ENCODE measurements around the gene PLXNC1. TPM values are rescaled to one million over a fixed set of nuclear protein-coding genes. Genes with fewer than 3 reads are reported as not detected.

Gene PLXNC1
- total and polyA plus RNA-seq, 9 of the 15 experiments (the other 6 are each of a cell fraction or from before 2014, with no cell fraction given), result 0.08 to 0.87 (median 0.28) TPM

DNA sequence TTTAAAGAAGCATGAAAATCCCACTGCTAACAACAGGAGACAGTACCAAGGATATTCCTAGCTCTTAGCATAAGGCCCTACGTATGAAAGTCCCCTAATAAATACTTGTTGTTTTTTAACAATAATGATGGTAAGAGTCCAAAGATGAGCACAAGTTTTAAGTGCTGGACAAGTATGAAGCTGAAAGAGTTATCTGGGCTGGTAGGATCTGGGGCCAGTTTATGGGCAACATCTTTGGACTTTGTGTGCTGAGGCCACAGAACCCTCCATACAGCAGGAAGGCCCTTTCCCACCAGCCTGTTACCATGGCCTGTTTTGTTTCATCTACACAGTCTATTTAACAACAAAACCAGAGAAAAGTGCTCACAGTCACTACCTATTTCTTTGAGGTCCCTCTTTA lies 12.5 kb upstream of the PLXNC1 start (continued):
- TF ChIP-seq, protein P1, sequence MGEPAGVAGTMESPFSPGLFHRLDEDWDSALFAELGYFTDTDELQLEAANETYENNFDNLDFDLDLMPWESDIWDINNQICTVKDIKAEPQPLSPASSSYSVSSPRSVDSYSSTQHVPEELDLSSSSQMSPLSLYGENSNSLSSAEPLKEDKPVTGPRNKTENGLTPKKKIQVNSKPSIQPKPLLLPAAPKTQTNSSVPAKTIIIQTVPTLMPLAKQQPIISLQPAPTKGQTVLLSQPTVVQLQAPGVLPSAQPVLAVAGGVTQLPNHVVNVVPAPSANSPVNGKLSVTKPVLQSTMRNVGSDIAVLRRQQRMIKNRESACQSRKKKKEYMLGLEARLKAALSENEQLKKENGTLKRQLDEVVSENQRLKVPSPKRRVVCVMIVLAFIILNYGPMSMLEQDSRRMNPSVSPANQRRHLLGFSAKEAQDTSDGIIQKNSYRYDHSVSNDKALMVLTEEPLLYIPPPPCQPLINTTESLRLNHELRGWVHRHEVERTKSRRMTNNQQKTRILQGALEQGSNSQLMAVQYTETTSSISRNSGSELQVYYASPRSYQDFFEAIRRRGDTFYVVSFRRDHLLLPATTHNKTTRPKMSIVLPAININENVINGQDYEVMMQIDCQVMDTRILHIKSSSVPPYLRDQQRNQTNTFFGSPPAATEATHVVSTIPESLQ (CRISPR knock-in tag; IDR thresholded peaks at IDR 0.05), result no peak
- TF ChIP-seq ZNF324 (CRISPR knock-in tag; IDR thresholded peaks at IDR 0.05), result no peak
- TF ChIP-seq, protein P2, sequence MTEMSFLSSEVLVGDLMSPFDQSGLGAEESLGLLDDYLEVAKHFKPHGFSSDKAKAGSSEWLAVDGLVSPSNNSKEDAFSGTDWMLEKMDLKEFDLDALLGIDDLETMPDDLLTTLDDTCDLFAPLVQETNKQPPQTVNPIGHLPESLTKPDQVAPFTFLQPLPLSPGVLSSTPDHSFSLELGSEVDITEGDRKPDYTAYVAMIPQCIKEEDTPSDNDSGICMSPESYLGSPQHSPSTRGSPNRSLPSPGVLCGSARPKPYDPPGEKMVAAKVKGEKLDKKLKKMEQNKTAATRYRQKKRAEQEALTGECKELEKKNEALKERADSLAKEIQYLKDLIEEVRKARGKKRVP (CRISPR knock-in tag; IDR thresholded peaks at IDR 0.05), result no peak
- TF ChIP-seq EP400 (IDR thresholded peaks at IDR 0.05), result no peak

DNA sequence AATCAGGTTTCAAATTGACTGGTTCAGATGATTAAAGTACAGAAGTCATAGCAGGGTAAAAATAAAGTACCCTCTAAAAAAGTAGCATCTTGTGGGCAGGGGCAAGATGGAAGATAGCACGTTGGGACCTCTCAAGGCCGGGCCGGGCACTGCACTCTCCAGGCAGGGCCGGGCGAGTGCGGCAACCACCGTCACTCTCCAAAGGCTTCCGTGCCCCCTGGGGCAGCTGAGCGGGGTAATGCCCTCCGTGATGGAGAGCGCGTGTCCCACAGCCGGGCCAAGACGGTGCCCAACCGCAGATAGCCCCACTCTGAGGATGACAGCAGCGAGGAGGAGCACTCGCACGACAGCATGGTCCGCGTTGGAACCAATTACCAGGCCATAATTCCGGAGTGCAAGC lies 8.6 kb upstream of the PLXNC1 start:
- Histone ChIP-seq H3K9ac (ENCODE audit: insufficient read depth in 1 of 2, low read depth in 2 of 2, low read length in 2 of 2) (no peak overlapping the region), H3K27me3 (ENCODE audit: control insufficient read depth in 2 of 2, insufficient read depth in 2 of 2, low read length in 2 of 2) (peaks cover 16 to 49% of the 10 kb centered on the region in 2 experiments; a peak in 4 of 5 replicates), H3K36me3 (ENCODE audit: control insufficient read depth, insufficient read depth, low read length) (no peaks in the 10 kb centered on the region), H3K4me2 (ENCODE audit: insufficient read depth, low read length) (no peak overlapping the region), H3K9me3 (replicated peaks; ENCODE audit: control insufficient read depth, insufficient read depth, low read depth, low read length) (no peaks in the 10 kb centered on the region), H3K9me1 (ENCODE audit: control insufficient read depth, insufficient read depth, low read length) (no peaks in the 10 kb centered on the region), H4K20me1 (replicated peaks; ENCODE audit: control insufficient read depth, insufficient read depth, low read length) (no peaks in the 10 kb centered on the region), H3K27ac (ENCODE audit: extremely low read depth, low read depth, low read length) (no peak overlapping the region), H3K79me2 (ENCODE audit: control insufficient read depth, insufficient read depth, low read length) (no peaks in the 10 kb centered on the region), H3K4me3 (no peak overlapping the region), H2AFZ (ENCODE audit: low read depth, low read length) (no peak overlapping the region), H3K4me1 (replicated peaks in 1 of 2; ENCODE audit: control insufficient read depth in 2 of 2, insufficient read depth in 2 of 2, low read length in 2 of 2) (peaks cover 3 to 10% of the 10 kb centered on the region in 2 experiments; a peak in 3 of 5 replicates)
- ChIA-PET CTCF (ENCODE audit: low intra/inter-chr PET ratio) (interaction anchor here (1.5 kb wide), 1 partner anchor 393 kb away, joined by 8 read pairs; no protein-coding TSS in a partner anchor), POLR2A (no interaction called here)
- TF ChIP-seq, protein P3, sequence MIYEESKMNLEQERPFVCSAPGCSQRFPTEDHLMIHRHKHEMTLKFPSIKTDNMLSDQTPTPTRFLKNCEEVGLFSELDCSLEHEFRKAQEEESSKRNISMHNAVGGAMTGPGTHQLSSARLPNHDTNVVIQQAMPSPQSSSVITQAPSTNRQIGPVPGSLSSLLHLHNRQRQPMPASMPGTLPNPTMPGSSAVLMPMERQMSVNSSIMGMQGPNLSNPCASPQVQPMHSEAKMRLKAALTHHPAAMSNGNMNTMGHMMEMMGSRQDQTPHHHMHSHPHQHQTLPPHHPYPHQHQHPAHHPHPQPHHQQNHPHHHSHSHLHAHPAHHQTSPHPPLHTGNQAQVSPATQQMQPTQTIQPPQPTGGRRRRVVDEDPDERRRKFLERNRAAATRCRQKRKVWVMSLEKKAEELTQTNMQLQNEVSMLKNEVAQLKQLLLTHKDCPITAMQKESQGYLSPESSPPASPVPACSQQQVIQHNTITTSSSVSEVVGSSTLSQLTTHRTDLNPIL (CRISPR knock-in tag; IDR thresholded peaks at IDR 0.05), result no peak
- no peak for TF ChIP-seq ZNF699 (CRISPR knock-in tag; IDR thresholded peaks at IDR 0.05; ENCODE audit: insufficient replicate concordance)
- TF ChIP-seq, protein P4, sequence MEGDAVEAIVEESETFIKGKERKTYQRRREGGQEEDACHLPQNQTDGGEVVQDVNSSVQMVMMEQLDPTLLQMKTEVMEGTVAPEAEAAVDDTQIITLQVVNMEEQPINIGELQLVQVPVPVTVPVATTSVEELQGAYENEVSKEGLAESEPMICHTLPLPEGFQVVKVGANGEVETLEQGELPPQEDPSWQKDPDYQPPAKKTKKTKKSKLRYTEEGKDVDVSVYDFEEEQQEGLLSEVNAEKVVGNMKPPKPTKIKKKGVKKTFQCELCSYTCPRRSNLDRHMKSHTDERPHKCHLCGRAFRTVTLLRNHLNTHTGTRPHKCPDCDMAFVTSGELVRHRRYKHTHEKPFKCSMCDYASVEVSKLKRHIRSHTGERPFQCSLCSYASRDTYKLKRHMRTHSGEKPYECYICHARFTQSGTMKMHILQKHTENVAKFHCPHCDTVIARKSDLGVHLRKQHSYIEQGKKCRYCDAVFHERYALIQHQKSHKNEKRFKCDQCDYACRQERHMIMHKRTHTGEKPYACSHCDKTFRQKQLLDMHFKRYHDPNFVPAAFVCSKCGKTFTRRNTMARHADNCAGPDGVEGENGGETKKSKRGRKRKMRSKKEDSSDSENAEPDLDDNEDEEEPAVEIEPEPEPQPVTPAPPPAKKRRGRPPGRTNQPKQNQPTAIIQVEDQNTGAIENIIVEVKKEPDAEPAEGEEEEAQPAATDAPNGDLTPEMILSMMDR (IDR thresholded peaks at IDR 0.05 in 2 of 3, conservative IDR thresholded peaks at IDR 0.05 in 1 of 3; ENCODE audit: insufficient read depth in 2 of 3, low read depth in 1 of 3, low read length in 3 of 3), result 0 out of 6 replicates have a peak, but pooled peaks of 1 of the 3 experiments have one; percentile 9
- BruUV-seq (replicated peaks), result no TSS peak
- WGBS (ENCODE audit: insufficient coverage, low coverage, missing lambda C conversion rate), result 21% methylated on average over 20 of the region's 21 CpGs
- DNase-seq (ENCODE audit: extremely low read depth in 1 of 4, low spot score in 3 of 4), result no peak
- peak; percentile 29; the same call in 1 of the 3 replicates for ATAC-seq
- FAIRE-seq, result no peak
- intact Hi-C loops (cut with micrococcal nuclease), result loop anchor here (1.0 to 5.0 kb wide), 2 partner anchors 57 to 393 kb away; no protein-coding TSS in a partner anchor
- in situ Hi-C loops (cut with MboI), result loop anchor here (5.0 kb wide), 1 partner anchor 392 kb away; no protein-coding TSS in a partner anchor

Data from K562 (cell line).